SJSA1 (cell line): ENCODE measurements around the gene TRAK1. TPM values are rescaled to one million over a fixed set of nuclear protein-coding genes. Genes with fewer than 3 reads are reported as not detected.

Experiments used
- DNase-seq, 2 experiments: peaks; one replicate each; pipeline ENCODE4 v3.0.0-alpha.2; 2015 to 2020; ENCODE audit warnings: low spot score in 2 of 2, low read depth in 1 of 2
- H3K27ac ChIP-seq: fragments of 250-450 bp; sonication (Bioruptor Pico); 2 replicates; pipeline ENCODE4 v1.5.1; 2020; ENCODE audit warnings: mild to moderate bottlenecking, moderate library complexity
- H3K27me3 ChIP-seq: fragments of 250-450 bp; sonication (Bioruptor Pico); replicated peaks from 2 replicates; pipeline ENCODE4 v1.5.1; 2020; ENCODE audit warnings: mild to moderate bottlenecking, moderate library complexity
- H3K36me3 ChIP-seq: fragments of 250-450 bp; sonication (Bioruptor Pico); 2 replicates; pipeline ENCODE4 v1.5.1; 2020; ENCODE audit warnings: mild to moderate bottlenecking
- H3K4me1 ChIP-seq: fragments of 250-450 bp; sonication (Bioruptor Pico); replicated peaks from 2 replicates; pipeline ENCODE4 v1.6.1; 2021; ENCODE audit warnings: mild to moderate bottlenecking
- H3K4me3 ChIP-seq: fragments of 250-450 bp; sonication (Bioruptor Pico); 2 replicates; pipeline ENCODE4 v1.5.1; 2020; ENCODE audit warnings: mild to moderate bottlenecking
- H3K9me3 ChIP-seq: fragments of 250-450 bp; sonication (Bioruptor Pico); replicated peaks from 2 replicates; pipeline ENCODE4 v1.5.1; 2020; ENCODE audit warnings: mild to moderate bottlenecking
- total RNA-seq: library from RNA; depleted of rRNA; stranded (reverse); fragments of >200 nt; shearing (Covaris generic); gene quantifications from 2 replicates; pipeline ENCODE4 v1.2.3, GENCODE V29; 2014

TRAK1 gene
- total RNA-seq, 1 experiment from 2014 or later, result 15.4 TPM

- DNase-seq, result no peak
- no peak overlapping the region for H3K27ac ChIP-seq
These were observed 93.7 kb downstream of the TRAK1 start for GRCh38 chr3:42184651-42185443.

GRCh38 chr3:42187936-42188335 lies 96.8 kb downstream of the TRAK1 start:
- Histone ChIP-seq H3K36me3 (no peaks in the 10 kb centered on the region; the same call in 1 of the 2 replicates), H3K9me3 (no peaks in the 10 kb centered on the region), H3K27me3 (no peaks in the 10 kb centered on the region), H3K4me3 (no peak overlapping the region), H3K4me1 (peaks cover 4% of the 10 kb centered on the region), H3K27ac (no peak overlapping the region)
- no peak for DNase-seq

More at GRCh38 chr3:42184651-42185443, 93.7 kb downstream of the TRAK1 start:
- Histone ChIP-seq H3K4me1 (no peaks in the 10 kb centered on the region), H3K9me3 (no peaks in the 10 kb centered on the region), H3K4me3 (no peak overlapping the region), H3K36me3 (no peaks in the 10 kb centered on the region; the same call in 1 of the 2 replicates), H3K27me3 (no peaks in the 10 kb centered on the region)

- Histone ChIP-seq H3K9me3 (no peaks in the 10 kb centered on the region), H3K4me3 (no peak overlapping the region), H3K27me3 (no peaks in the 10 kb centered on the region), H3K36me3 (no peaks in the 10 kb centered on the region; the same call in 1 of the 2 replicates), H3K4me1 (peaks cover 4% of the 10 kb centered on the region), H3K27ac (no peak overlapping the region)
- DNase-seq, result no peak
These were observed 97.2 kb downstream of the TRAK1 start for GRCh38 chr3:42188376-42188775.

GRCh38 chr3:42189001-42189460 lies 97.9 kb downstream of the TRAK1 start:
- no peaks in the 10 kb centered on the region; the same call in 1 of the 2 replicates for H3K36me3 ChIP-seq
- H3K4me1 ChIP-seq, result peaks cover 4% of the 10 kb centered on the region
- no peaks in the 10 kb centered on the region for H3K27me3 ChIP-seq
- no peak for DNase-seq
- H3K9me3 ChIP-seq, result no peaks in the 10 kb centered on the region
- no peak overlapping the region for H3K4me3 ChIP-seq
- H3K27ac ChIP-seq, result no peak overlapping the region

GRCh38 chr3:42189736-42190135 lies 98.6 kb downstream of the TRAK1 start:
- no peaks in the 10 kb centered on the region; the same call in 1 of the 2 replicates for H3K36me3 ChIP-seq
- no peak for DNase-seq
- no peaks in the 10 kb centered on the region for H3K27me3 ChIP-seq
- H3K4me3 ChIP-seq, result no peak overlapping the region
- peaks cover 4% of the 10 kb centered on the region for H3K4me1 ChIP-seq
- no peaks in the 10 kb centered on the region for H3K9me3 ChIP-seq
- no peak overlapping the region for H3K27ac ChIP-seq

GRCh38 chr3:42190701-42191442 lies 99.7 kb downstream of the TRAK1 start:
- no peak overlapping the region for H3K27ac ChIP-seq
- H3K9me3 ChIP-seq, result no peaks in the 10 kb centered on the region
- no peaks in the 10 kb centered on the region; the same call in 1 of the 2 replicates for H3K36me3 ChIP-seq
- H3K4me1 ChIP-seq, result peaks cover 4% of the 10 kb centered on the region
- no peaks in the 10 kb centered on the region for H3K27me3 ChIP-seq
- peak; percentile 38 to 53 for DNase-seq
- H3K4me3 ChIP-seq, result no peak overlapping the region

- no peak overlapping the region for H3K4me3 ChIP-seq
- H3K4me1 ChIP-seq, result peaks cover 4% of the 10 kb centered on the region
- H3K9me3 ChIP-seq, result no peaks in the 10 kb centered on the region
- H3K27ac ChIP-seq, result no peak overlapping the region
- DNase-seq, result no peak
- no peaks in the 10 kb centered on the region for H3K27me3 ChIP-seq
- H3K36me3 ChIP-seq, result no peaks in the 10 kb centered on the region; the same call in 1 of the 2 replicates
These were observed 100.2 kb downstream of the TRAK1 start for GRCh38 chr3:42191443-42191747.

- Histone ChIP-seq H3K4me3 (no peak overlapping the region), H3K27ac (no peak overlapping the region), H3K4me1 (peaks cover 4% of the 10 kb centered on the region), H3K27me3 (no peaks in the 10 kb centered on the region), H3K36me3 (no peaks in the 10 kb centered on the region; the same call in 1 of the 2 replicates), H3K9me3 (no peaks in the 10 kb centered on the region)
- DNase-seq, result no peak
These were observed 101.4 kb downstream of the TRAK1 start for GRCh38 chr3:42192334-42193200.

GRCh38 chr3:42194943-42195510 lies 103.9 kb downstream of the TRAK1 start:
- no peak overlapping the region for H3K4me3 ChIP-seq
- no peaks in the 10 kb centered on the region for H3K9me3 ChIP-seq
- DNase-seq, result no peak
- H3K4me1 ChIP-seq, result peaks cover 4% of the 10 kb centered on the region
- no peaks in the 10 kb centered on the region for H3K27me3 ChIP-seq
- H3K36me3 ChIP-seq, result no peaks in the 10 kb centered on the region; the same call in 1 of the 2 replicates
- no peak overlapping the region for H3K27ac ChIP-seq

GRCh38 chr3:42195879-42196330 lies 104.7 kb downstream of the TRAK1 start:
- Histone ChIP-seq H3K36me3 (no peaks in the 10 kb centered on the region; the same call in 1 of the 2 replicates), H3K9me3 (no peaks in the 10 kb centered on the region), H3K27ac (no peak overlapping the region), H3K27me3 (no peaks in the 10 kb centered on the region), H3K4me3 (no peak overlapping the region), H3K4me1 (peaks cover 4% of the 10 kb centered on the region)
- no peak for DNase-seq

- H3K4me3 ChIP-seq, result no peak overlapping the region
- H3K9me3 ChIP-seq, result no peaks in the 10 kb centered on the region
- no peaks in the 10 kb centered on the region; the same call in 1 of the 2 replicates for H3K36me3 ChIP-seq
- no peak overlapping the region for H3K27ac ChIP-seq
- H3K27me3 ChIP-seq, result no peaks in the 10 kb centered on the region
- H3K4me1 ChIP-seq, result no peaks in the 10 kb centered on the region
- DNase-seq, result no peak
These were observed 107.6 kb downstream of the TRAK1 start for GRCh38 chr3:42198709-42199108.

- no peaks in the 10 kb centered on the region for H3K9me3 ChIP-seq
- H3K36me3 ChIP-seq, result no peaks in the 10 kb centered on the region; the same call in 1 of the 2 replicates
- H3K4me1 ChIP-seq, result no peaks in the 10 kb centered on the region
- H3K27ac ChIP-seq, result no peak overlapping the region
- no peak overlapping the region for H3K4me3 ChIP-seq
- no peak for DNase-seq
- H3K27me3 ChIP-seq, result no peaks in the 10 kb centered on the region
These were observed 111.2 kb downstream of the TRAK1 start for GRCh38 chr3:42202217-42202865.
